ENCODE results near the gene CHRNA10.
A peak's percentile ranks its signal among the peaks of the same experiment; 100 is the strongest.
"Not testable (repeated sequence)": the region's sequence is repeated elsewhere in the genome, so short reads cannot be mapped to it uniquely, and the experiment has no call there.

Gene CHRNA10

DNA sequence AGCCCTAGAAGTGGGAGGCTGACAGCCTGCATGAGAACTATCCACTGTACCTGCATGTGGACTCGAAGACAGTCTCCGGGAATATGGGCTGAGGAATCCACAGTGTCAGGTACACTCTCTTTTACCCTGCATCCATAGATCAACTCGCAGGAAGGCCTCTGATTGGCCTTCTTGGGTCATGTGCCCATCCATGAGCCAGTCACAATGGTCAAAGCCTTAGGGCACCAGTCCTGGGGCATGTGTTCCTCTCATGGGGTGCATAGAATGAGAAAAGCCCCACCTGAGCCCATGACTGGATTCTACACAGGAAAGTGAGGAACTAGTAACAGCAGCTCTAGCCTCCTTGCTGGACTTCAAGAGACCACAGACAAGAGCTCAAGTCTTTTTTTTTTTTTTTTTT lies 15.6 kb downstream of the CHRNA10 start:
- no peak for DNase-seq (ENCODE audit: low spot score)
- Histone ChIP-seq H3K27ac (no peak overlapping the region), H3K4me3 (no peak overlapping the region)
- TF ChIP-seq, protein P1, sequence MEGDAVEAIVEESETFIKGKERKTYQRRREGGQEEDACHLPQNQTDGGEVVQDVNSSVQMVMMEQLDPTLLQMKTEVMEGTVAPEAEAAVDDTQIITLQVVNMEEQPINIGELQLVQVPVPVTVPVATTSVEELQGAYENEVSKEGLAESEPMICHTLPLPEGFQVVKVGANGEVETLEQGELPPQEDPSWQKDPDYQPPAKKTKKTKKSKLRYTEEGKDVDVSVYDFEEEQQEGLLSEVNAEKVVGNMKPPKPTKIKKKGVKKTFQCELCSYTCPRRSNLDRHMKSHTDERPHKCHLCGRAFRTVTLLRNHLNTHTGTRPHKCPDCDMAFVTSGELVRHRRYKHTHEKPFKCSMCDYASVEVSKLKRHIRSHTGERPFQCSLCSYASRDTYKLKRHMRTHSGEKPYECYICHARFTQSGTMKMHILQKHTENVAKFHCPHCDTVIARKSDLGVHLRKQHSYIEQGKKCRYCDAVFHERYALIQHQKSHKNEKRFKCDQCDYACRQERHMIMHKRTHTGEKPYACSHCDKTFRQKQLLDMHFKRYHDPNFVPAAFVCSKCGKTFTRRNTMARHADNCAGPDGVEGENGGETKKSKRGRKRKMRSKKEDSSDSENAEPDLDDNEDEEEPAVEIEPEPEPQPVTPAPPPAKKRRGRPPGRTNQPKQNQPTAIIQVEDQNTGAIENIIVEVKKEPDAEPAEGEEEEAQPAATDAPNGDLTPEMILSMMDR (IDR thresholded peaks at IDR 0.05) = no peak

DNA sequence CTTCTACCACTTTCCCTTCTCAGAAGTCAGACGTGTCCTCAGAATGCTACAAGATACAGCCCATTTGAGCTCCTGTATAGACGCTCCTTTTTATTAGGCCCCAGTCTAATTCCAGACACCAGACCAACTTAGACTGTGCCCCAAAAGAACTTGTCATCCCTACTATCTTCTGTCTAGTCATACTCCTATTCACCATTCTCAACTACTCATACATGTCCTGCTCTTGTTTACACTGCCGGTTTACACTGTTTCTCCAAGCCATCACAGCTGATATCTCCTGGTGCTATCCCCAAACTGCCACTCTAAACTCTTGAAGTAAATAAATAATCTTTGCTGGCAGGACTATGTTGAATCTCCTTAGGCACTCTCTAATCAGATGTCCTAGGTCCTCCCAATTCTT lies 18.7 kb downstream of the CHRNA10 start:
- DNase-seq (ENCODE audit: low spot score); H3K4me3 ChIP-seq; H3K27ac ChIP-seq: not testable (repeated sequence)

DNA sequence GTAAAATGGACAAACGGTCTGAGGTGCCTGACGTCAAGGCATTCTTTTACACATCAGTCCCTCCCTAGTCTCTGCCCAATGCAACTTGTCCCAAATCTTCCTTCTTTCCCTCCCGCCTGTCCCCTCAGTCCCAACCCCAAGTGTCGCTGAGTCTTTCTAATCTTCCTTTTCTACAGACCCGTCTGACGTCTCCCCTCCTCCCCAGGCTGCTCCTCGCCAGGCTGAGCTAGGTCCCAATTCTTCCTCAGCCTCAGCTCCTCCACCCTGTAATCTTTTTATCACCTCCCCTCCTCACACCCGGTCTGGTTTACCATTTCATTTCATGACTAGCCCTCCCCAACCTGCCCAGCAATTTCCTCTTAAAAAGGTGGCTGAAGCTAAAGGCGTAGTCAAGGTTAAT lies 21.8 kb downstream of the CHRNA10 start:
- H3K4me3 ChIP-seq; DNase-seq (ENCODE audit: low spot score); H3K27ac ChIP-seq: not testable (repeated sequence)

GRCh38 chr11:3648843-3649242 lies 22.3 kb downstream of the CHRNA10 start:
- not testable (repeated sequence) for H3K27ac ChIP-seq; DNase-seq (ENCODE audit: low spot score); H3K4me3 ChIP-seq

- Histone ChIP-seq H3K27ac (no peak overlapping the region), H3K4me3 (no peak overlapping the region)
- DNase-seq (ENCODE audit: low spot score) = no peak
- TF ChIP-seq, protein P1 (IDR thresholded peaks at IDR 0.05) = no peak
Measured at GRCh38 chr11:3645552-3645951, 25.6 kb downstream of the CHRNA10 start.

DNA sequence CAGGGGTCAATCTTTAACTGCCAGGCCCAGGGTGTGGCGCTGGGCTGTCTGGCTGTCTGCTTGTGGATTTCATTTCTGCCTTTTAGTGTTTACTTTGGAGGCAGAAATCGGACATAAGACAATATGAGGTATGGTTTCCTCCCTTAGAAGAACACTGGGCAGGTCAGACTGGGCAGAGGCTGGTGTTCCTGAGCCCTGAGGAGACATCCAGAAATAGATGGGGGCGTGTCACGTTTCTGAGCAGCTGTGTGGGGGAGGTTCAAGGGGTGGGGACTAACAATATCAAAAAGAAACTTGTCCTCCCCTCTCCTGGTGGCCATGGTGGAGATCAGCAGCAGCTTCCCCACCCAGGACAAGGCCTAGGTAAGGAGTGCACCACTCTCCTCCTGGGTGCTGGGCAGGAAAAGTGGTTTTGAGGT lies 26.4 kb downstream of the CHRNA10 start, which contains the start of gene ART1:
ART1 (plus strand) TSS at position 312 of the 419 bp plus-strand sequence. CDS start 14,086 bp downstream, outside the sequence.
- no peak for DNase-seq (ENCODE audit: low spot score)
- Histone ChIP-seq H3K4me3 (no peak within 1 kb of the TSS), H3K27ac (no peak within 1 kb of the TSS)
- TF ChIP-seq, protein P1 (IDR thresholded peaks at IDR 0.05) = no peak

DNA sequence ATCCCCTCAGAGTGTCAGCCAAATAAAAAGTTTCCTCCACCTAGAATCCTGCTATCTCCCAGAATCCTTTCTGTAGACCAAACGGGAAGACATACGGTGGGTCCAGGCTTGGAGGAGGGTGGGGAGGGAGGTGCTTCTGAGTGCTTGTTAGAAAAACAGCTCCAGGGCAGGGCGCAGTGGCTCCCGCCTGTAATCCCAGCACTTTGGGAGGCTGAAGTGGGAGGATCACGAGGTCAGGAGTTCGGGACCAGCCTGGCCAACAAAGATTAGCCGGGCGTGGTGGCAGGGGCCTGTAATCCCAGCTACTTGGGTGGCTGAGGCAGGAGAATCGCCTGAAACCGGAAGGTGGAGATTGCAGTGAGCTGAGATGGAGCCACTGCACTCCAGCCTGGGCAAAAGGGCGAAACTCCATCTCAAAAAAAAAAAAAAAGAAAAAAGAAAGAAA lies 28.1 kb downstream of the CHRNA10 start:
- H3K4me3 ChIP-seq = peak overlapping the region; percentile 75
- DNase-seq (ENCODE audit: low spot score); H3K27ac ChIP-seq: not testable (repeated sequence)

GRCh38 chr11:3642071-3642951 lies 28.9 kb downstream of the CHRNA10 start:
- DNase-seq (ENCODE audit: low spot score) = no peak
- no peak overlapping the region for H3K27ac ChIP-seq
- TF ChIP-seq, protein P1 (IDR thresholded peaks at IDR 0.05) = no peak
- H3K4me3 ChIP-seq = peak overlapping the region; percentile 75

DNA sequence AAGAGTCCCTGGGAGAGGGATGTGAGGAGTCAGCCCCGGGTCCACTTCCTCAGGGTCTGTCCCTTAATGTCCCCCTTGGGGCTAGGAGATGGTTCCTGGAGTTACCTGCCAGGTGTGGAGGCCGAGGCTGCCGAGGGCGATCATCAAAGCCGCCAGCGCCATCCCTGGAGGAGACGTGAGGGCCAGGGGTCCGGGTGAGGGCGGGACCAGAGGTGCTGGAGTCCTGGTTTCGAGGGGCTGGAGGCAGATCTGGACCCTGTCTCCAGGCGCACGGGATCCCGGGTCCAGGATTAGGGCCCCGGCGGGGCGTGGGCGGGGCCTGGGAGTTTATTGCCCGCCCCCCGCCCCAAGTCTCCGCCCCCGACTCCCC lies 29.5 kb downstream of the CHRNA10 start, which contains the start of gene ART5:
ART5 (minus strand) TSS at position 292 of the 370 bp plus-strand sequence; CDS start at position 162, 130 bp downstream.
- Histone ChIP-seq H3K4me3 (peak within 1 kb of the TSS; percentile 75), H3K27ac (no peak within 1 kb of the TSS)
- DNase-seq (ENCODE audit: low spot score) = no peak
- TF ChIP-seq, protein P1 (IDR thresholded peaks at IDR 0.05) = no peak
